Endometrium (tissue), 2 donors: ENCODE measurements around the gene AKT2.

Experiments used
- FAIRE-seq: peaks from 2 replicates; lab custom pipeline; 2012; peaks lifted over from hg19 to GRCh38; lab: Jason Lieb, UNC
- donor health status: control.
- donor health status: control.

Gene AKT2

GRCh38 chr19:40190891-40191835 is 94.0 kb downstream of the AKT2 start, which contains the start of gene MAP3K10:
Gene MAP3K10, plus strand, starts transcription at chr19:40191426. Its CDS starts 606 bp downstream, at chr19:40192032.
- no peak for FAIRE-seq

- no peak for FAIRE-seq
Measured at GRCh38 chr19:40184273-40184672, 100.9 kb downstream of the AKT2 start.
